Mucosa of descending colon (tissue), 3 donors: ENCODE results near the gene PIGV. TPM values are rescaled to one million over a fixed set of nuclear protein-coding genes. Genes with fewer than 3 reads are reported as not detected.

ENCODE experiments used
- ATAC-seq: fragments of 200-7000 bp; cut with Tn5 transposase; one replicate; pipeline ENCODE4 v1.9.1; 2020; ENCODE audit warnings: mild to moderate bottlenecking, moderate library complexity
- DNase-seq, 3 donors: peaks; one replicate each; pipeline ENCODE4 v3.0.0-alpha.2; 2020
- H3K36me3 ChIP-seq: fragments of 200-600 bp; one replicate; pipeline ENCODE4 v1.8.0; 2021; ENCODE audit warnings: low read depth, mild to moderate bottlenecking
- H3K4me1 ChIP-seq: fragments of 200-600 bp; one replicate; pipeline ENCODE4 v1.8.0; 2021; ENCODE audit warnings: low read depth, mild to moderate bottlenecking
- H3K4me3 ChIP-seq: fragments of 200-600 bp; one replicate; pipeline ENCODE4 v1.8.0; 2021; ENCODE audit warnings: mild to moderate bottlenecking
- H3K9me3 ChIP-seq: fragments of 200-600 bp; one replicate; pipeline ENCODE4 v1.8.0; 2021; ENCODE audit warnings: mild to moderate bottlenecking
- CTCF ChIP-seq: fragments of 200-600 bp; IDR thresholded peaks from one replicate; pipeline ENCODE4 v1.8.0; 2022; ENCODE audit warnings: antibody characterized with exemption, mild to moderate bottlenecking
- intact Hi-C, 2 donors: fragments of 100-400 bp; cut with DNase I in 1 of 2; cut with micrococcal nuclease in 1 of 2; formaldehyde crosslinking; loops; one replicate each; pipeline versions ENCODE4 v1.11.0 to v1.11.1; 2022; cut with DNase I, micrococcal nuclease
- total RNA-seq, 3 donors: library from RNA; stranded (reverse); fragmentation: NEBNext Ultra II Directional in 2 of 3; extraction: Animal tissue kit (Norgen Biotek cat#: 25700) in 2 of 3; gene quantifications; one replicate each; pipeline versions ENCODE4 v1.2.1 to v1.2.4, GENCODE V29; 2021 to 2023
- donor health status: DM: no; HTN: no; CAD: no; lungs with moderate emphysema.
- donor health status: DM: no; HTN: no; CAD: no.
- donor health status: DM: no; HTN: yes; CAD: no.

Gene PIGV
- total RNA-seq, 3 donors from 2014 or later, result 16.5 to 22.3 (median 17.5) TPM

- no peak for TF ChIP-seq CTCF
Observed at GRCh38 chr1:26781206-26781825, 6.4 kb upstream of the PIGV start.

GRCh38 chr1:26782521-26783212, 5.1 kb upstream of the PIGV start:
- ATAC-seq, result no peak
- Histone ChIP-seq H3K4me1 (peaks cover 43% of the 10 kb centered on the region), H3K4me3 (no peak overlapping the region), H3K9me3 (no peaks in the 10 kb centered on the region), H3K36me3 (peaks cover 7% of the 10 kb centered on the region)
- intact Hi-C loops, result loop anchor here in 1 of 2 donors (10.0 kb wide), 1 partner anchor 88 kb away; the partner anchor contains the start of gene ARID1A
- DNase-seq, result no peak
- no peak for TF ChIP-seq CTCF

More at GRCh38 chr1:26781206-26781825, 6.4 kb upstream of the PIGV start:
- Histone ChIP-seq H3K9me3 (no peaks in the 10 kb centered on the region), H3K4me1 (peaks cover 35% of the 10 kb centered on the region), H3K36me3 (peaks cover 7% of the 10 kb centered on the region), H3K4me3 (no peak overlapping the region)
- DNase-seq, result no peak
- intact Hi-C loops, result loop anchor here in 1 of 2 donors (10.0 kb wide), 1 partner anchor 87 kb away; the partner anchor contains the start of gene ARID1A
- no peak for ATAC-seq

GRCh38 chr1:26783646-26784022, 4.1 kb upstream of the PIGV start:
- Histone ChIP-seq H3K9me3 (no peaks in the 10 kb centered on the region), H3K4me3 (no peak overlapping the region), H3K4me1 (peaks cover 43% of the 10 kb centered on the region), H3K36me3 (peaks cover 7% of the 10 kb centered on the region)
- intact Hi-C loops, result loop anchor here in 1 of 2 donors (10.0 kb wide), 1 partner anchor 89 kb away; the partner anchor contains the start of gene ARID1A
- no peak for ATAC-seq
- no peak for DNase-seq
- no peak for TF ChIP-seq CTCF

- intact Hi-C loops, result loop anchor here in 1 of 2 donors (10.0 kb wide), 1 partner anchor 89 kb away; the partner anchor contains the start of gene ARID1A
Observed at GRCh38 chr1:26784023-26784871, 3.5 kb upstream of the PIGV start.

More at GRCh38 chr1:26784023-26784871, 3.5 kb upstream of the PIGV start:
- Histone ChIP-seq H3K36me3 (peaks cover 7% of the 10 kb centered on the region), H3K9me3 (no peaks in the 10 kb centered on the region), H3K4me3 (no peak overlapping the region), H3K4me1 (peaks cover 49% of the 10 kb centered on the region)
- no peak for TF ChIP-seq CTCF
- DNase-seq, result peak in 2 of 3 donors; percentile 65 to 88
- ATAC-seq, result peak; percentile 42
